HPDE6-E6E7 (cell line): ENCODE results near the gene SDHB.
"Not testable (repeated sequence)": the region's sequence is repeated elsewhere in the genome, so short reads cannot be mapped to it uniquely, and the experiment has no call there.

Experiments used
- DNase-seq: peaks from one replicate; pipeline ENCODE4 v3.0.0; 2011; ENCODE audit warnings: missing footprints; ENCODE audit errors: extremely low spot score

Gene SDHB

DNA sequence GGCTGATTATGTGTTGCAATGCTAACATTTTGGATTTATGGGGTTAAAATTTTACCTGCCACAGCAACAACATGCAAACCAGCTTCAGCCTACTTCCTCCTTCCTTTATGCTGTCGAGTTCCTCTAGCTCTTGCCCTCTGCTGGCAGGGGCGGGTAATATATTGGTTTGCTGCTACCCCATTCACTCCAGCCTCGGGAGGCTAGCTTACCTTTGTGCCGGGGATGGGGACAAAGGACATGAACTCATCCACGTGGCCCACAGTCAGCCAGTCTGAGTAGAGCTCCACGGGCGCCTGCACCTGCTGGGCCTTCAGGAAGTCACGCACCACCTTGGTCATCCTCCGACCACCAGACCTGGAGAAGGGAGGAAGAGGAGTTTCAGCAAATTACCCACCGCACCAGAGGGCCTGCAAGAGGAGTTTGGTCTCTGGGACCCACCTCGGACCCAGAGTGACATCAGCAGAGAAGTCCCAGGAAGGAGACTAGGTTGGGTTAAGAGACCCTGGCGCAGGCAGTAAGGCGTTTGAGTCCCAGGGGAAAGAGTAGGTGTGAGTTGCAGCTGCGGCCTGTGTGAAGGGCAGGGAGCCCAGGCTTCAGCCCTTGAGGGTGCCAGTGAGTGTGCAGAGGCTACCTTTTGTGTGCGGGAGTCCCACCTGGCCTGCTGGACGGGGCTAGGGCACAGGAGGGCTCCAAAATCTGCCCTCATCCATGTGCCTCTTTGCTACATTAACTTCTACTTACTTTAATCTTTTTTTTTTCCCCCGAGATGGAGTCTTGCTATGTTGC is 21.8 kb upstream of the SDHB start:
- DNase-seq = peak; percentile 64

DNA sequence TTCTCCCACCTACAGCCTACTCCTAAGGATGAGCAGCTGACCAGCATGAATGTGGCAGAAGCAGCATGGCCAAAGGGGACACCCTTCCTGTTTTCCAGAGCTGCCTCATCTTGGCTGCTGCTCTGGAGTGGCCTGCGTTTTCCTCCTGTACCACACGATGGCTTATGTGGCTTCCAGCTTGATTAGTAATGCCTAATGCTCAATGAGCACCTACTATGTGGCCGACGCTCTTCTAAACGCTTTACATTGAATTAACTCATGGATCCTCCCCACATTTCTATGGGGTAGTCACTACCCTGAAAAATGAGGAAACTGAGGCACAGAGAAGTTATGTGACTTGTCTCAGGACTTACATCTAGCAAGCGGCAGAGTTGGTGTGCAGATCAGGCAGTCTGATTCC is 18.0 kb upstream of the SDHB start:
- no peak for DNase-seq

DNA sequence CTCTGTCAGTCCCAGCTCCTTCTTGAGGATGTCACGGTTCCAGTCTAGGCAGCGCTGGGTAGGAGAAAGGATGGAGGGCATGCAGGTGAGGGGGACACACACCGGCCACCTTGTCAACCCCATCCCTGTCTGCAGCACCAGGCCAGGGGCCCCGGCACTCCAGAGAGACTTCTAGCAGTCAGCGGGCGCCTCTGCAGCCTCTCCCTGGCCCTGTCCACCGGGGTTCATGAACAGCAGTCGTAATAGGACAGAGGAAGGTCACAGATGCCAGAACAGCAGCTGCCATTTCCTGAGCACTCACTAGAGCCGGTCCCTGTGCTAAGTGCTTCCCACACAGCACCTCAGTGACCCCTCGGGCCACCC is 16.3 kb upstream of the SDHB start:
- DNase-seq = no peak

DNA sequence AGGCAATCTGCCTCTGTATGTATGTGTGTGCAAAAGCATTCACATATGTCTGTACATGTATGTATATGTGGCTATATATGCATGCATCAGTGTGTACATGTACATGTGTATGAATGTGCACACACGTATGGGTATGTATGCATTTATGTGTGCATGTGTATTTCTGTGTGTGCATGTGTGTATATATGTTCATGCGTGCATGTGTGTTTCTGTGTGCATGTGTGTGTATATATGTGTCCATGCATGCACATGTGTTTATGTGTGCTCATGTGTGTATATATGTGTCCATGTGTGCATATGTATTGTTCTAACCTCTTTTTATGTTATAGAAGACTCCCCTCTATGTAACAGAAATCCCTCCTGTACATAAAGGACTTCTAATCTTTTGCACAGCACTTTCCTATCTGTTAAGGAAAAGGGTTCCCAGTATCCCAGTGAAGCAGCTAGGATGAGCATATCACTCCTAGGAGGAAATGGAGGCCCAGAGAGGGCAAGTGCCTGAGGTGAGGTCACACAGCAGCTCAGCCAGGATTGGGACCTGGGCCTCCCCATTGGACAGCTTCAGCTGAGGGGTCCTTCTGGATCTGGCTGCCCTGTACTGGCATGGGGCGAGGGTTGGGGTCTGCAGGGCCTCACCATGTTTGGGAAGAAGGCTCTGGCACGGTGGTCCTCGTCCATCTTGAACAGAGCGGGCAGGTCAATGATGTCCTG is 15.8 kb upstream of the SDHB start:
- DNase-seq = no peak

DNA sequence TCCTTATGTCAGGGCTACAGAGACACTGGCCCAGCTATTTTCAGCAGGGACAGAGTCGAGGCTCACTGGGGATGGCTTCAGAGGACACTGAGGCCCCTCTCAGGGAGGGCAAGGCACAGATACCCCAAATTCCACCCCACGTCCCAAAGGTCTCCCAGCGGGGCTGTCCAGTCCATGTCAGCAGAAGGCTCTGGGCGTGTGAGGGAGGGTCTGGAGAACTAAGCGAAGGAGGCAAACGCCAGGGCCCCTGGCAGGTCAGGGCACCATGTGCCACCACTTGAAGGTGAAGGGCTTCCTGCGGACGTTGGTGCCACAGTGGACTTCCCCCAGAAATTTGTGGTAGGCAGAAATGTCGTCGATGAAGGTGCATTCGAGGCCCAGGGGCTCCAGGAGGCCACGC is 15.0 kb upstream of the SDHB start:
- no peak for DNase-seq

DNA sequence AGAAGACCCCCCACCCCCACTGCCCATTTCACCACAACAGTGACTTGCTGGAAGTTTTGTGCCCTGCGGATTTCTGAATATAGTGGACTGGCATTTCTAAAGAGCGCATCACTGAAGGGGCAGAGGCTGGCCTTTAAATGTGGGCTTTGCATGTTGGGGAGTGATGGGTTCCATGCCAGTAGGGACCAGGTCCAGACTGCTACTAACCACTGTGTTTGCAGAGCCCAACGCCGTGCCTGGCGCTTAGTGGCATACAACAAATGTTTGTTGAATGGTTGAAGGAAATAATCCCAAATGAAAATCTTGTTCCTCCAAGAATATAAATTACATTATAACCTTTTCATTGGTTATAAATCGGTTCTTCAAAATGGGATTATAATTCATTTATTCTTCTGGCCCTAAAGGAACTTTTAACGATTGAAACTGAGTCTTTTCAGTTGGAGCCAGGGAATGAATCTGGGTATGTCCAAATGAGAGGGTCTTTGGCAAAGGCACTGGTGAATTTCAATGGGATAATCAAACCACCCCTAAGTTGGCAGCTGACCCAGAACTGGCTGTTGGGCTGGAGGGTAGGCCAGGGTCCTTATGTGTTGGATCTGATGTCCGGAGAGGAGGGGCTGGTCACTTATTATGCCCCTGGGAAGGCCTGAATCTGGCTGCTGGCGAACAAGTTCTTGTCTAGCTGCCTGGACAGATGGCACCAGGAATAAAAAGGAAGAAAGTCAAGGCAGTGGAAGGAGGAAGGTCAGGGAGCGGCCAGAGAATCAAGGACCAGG is 13.8 kb upstream of the SDHB start:
- DNase-seq = no peak

DNA sequence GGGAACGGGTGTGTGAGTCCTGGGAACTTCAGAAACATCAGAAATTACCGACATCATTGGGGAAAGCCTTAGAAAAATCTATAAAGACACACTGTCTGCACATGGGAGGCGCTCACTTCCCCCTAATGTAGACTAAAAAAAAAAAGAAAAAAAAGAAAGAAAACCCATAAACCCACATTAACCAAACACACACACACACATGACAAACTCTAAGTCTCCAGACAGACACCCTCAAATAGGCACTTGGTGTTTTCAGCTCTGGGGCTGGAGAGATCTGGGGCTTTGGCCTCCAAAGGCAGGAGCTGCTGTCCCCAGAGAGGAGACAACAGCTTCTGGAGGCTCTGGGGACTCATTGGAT is 13.2 kb upstream of the SDHB start:
- no peak for DNase-seq

DNA sequence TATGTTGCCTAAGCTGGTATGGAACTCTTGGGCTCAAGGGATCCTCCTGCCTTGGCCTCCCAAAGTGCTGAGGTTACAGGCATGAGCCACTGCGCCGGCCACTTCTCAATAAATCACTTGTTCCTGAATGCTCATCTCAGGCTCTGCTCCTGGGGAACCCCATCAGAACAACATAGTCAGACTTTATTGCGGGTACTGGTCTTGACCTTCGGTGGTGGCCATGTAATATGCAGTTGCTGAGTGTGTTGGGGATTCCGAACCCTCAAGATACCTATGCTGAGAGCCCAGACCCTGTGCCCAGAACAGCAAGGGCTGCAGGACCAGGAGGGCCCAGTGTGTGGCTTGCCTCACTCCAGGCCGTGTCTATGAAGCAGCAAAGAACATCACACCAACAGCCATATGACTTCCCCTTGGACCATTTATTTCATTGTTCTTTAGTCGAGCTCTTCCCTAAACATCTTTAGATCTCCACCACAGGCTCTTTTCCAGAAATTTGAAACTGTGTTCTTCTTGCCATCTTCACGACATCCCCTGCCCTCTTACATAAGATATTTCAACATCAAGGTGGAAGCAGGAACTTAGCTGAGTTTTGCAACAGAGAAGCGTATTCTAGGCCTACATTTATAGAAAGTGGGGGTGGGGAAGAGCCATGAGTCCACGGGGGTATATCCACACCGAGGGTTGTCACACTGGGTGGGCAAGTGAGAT is 12.7 kb upstream of the SDHB start:
- no peak for DNase-seq

DNA sequence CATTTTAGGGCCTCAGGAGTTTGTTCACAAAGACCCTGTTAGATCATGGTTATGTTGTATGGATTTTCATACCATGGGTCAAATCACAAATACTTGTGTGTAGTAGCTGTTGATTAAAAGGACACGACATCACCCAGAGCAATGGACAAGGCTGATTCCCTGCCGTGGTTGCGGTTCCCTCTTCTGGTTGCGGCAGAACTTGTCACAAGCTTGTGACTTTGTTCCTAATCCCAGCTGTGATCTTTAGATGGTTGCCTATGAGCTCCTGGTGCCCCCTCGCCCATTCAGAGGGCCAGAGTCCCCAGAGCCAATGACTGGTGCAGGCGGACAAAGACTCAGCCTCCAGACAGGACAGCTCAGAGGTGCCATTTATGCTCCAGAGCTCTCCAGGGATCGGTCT is 11.8 kb upstream of the SDHB start:
- DNase-seq = no peak

DNA sequence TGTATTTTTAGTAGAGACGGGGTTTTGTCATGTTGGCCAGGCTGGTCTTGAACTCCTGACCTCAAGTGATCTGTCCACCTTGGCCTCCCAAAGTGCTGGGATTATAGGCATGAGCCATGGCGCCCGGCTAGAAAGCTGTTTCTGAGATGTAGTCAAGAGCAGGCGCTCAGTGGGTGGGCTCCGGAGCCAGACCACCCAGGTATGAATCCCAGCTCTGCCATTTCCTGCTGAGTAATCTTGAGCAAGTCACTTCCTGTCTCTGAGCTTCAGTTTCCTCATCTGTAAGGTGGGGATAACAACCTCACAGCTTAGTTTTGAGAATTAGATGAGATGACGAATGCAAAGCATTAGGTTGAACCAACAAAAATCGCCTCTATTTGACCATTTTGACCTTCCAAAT is 8.9 kb upstream of the SDHB start:
- DNase-seq = not testable (repeated sequence)

DNA sequence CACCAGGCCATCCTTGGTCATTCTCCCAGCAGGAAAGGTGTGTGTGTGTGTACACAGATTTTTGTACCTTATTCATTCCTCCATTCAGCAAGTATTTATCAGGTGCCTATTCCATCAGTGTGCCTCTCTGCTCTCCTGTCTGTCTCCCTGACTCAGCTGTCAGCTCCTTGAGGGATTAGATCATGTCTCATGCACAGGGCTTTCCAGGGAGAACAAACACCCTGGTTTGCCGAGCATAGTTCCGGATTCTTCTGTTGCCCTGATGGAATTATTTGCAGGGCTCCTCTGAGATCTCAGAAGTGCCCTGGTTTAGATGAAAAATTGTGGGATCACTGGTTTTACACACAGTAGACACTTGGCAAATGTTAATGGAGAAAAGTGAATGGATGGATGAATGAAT is 8.1 kb upstream of the SDHB start:
- DNase-seq = no peak

DNA sequence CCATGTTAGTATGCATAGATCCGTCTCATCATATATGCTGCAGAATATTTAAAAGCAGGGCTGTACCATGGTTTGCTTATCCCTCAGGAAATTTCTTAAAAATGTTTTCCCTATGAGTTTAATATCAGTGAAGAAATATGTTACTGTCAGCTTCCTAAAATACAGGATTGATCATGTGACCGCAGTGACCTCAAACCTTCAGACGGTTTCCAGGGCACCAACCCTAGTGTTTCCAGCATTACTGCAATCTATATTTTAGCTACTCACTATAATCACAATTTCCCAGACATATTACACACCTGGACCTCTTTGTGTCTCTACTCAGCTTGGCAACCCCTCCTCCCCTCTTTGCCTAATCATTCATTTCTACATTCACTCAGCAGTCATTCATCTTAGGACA is 7.7 kb upstream of the SDHB start:
- DNase-seq = no peak

DNA sequence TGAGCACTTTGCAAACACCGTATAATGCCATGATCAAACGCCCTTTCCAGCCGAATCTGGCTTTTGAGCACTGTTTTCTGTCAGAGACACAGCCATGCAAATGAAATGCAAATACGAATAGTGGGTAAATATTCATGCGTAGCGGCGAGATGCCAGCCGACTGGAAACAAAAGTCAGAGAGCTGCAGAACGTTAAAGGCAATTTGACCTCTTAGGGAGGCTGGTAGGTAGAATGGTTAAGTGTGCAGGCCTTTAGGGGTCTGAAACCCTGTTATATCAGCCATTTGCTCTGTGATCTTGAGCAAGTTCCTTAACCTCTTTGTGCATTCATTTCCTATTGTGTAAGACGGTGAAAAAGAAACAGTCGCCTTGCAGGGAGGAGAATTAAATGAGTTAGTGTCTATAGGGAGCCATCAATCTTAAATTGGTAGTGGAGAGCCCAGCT is 6.5 kb upstream of the SDHB start:
- no peak for DNase-seq

DNA sequence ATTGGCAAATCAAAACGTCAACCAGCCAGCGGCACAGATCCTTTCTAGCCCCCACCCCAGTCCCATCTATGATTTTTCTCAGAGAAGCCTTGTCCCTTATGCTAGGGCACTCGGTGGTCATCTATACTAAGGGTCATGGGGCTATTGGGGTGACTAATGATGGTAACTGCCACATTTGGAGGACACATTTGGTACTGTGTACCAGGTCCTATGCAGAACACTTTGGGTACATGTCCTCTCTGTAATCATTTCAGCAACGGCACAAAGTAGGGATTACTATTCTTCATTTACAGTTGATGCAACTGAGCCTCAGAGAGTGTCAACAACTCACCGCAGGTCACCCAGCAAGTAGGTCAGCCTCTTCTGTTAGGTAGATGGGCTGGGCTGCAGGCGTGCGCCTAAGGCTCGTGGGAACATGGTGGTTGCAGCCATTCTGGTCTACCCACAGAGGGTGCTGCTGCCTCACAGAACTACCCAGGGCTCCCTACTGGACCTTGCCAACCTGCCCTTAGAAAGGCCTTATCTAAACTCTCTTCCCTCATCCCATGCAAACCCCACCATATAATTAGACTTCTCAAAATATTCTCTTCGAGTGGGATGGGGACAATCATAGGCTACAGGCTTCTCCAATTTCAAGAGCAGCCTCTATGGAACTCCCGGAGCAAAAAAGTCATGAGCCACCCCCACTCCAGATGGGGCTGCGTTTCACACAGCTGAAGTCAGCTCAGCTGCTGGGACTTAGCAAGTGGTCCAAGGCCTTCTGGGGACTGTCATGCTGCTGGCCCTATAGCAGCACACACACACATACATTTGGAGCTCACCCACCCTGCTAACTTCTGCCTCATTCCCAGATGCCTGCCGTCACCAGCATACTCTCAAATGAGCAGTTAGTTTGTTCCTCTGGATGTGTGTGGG is 5.8 kb upstream of the SDHB start:
- peak; percentile 86 for DNase-seq

DNA sequence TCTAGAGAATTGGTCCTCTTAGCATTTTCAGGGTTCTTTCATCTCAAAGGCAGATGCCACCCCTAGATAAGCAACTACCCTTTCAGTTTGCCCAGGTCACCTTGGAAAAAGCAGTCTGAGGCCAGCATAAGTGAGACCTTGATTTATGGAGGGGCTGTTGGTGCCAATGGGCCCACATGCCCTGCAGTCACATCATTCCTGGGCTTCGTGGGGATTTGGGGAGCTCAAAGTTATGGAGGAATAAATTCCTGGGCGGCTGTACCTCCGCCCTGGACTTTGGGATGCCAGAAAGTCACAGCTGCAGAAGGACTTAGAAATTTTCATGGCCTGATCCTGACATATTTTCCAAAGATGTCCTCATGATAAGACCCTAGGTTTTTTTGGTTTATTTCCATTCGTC is 2.7 kb upstream of the SDHB start:
- no peak for DNase-seq

DNA sequence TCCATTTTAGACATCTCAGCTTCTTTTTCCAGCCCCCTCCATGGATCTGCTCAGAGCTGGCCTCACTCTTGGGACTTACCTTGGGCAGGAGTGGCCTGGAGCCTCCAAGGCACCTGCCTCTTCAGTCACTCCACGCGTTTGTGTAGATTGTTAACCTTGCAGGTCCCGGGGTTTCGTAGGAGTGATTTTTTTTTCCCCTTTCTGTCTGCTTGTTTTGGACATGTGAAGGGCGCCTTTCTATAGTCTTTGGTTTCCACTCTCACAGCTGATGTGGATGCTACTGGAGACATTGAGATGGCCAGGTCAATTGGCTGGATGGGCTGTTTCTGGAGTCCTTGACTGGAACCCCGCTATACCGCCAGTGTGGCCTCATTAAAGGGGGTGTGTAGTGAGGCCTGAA is 2.0 kb upstream of the SDHB start:
- no peak for DNase-seq

DNA sequence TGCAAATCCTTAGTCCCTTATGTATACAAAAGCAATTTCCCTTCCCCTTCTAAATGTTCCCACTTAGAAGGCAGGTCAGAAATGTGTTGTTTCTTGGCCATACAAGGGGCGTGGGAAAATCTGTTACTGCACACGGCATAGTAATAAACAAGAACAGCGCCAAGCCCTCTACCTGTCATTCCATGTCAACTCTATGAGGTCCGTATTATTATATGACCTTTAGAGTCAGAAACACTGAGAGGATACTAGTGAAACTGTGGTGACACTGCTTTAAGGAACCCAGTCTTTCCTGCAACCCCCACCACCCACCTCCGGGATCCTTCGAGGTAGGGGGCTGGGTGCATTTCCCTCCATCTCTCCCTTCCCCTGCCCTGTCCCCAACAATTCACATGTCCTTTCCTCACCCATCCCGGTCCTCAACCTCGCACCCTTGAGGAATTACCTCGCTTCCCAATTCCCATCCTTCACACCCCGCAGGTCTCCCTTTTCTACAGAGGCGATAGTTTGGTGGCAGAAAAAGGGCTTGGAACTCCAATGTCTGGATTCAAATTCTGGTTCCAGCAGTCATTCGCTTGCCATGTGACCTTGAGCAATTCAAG is 647 bp downstream of the SDHB start:
- DNase-seq = no peak

DNA sequence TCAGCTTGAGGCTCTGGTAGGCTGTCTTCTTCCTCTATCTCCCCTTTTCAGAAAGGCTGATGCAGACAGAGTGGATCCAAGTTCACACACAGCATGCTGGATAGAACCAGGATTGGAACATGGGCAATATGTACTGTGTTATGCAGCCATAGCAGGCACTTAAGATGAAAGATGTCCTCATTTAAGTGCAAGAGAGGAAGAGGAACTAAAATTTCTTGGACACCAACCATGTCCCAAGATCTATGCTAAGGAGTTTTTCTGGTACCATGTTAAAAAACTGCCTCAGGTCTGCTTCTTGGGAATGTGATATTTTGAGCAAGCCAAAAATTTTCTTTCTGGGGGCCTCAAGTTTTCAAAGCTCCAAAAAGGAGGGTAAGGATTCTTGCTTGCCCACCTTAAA is 1.2 kb downstream of the SDHB start:
- no peak for DNase-seq

DNA sequence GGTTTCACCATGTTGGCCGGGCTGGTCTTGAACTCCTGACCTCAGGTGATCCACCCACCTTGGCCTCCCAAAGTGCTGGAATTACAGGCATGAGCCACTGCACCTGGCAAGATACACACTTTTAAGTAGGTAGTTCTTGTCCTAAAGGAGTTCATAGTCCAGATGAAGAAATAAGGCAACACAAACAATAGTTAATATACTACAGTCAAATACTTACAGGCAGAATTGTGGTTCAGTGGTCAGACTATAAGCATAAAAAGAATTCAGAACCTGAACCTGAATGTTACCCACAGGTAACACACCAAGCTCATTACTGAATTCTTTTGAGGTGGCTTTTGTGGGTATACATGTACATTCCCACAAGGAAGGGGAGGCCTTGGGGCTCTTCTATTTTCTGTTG is 1.8 kb downstream of the SDHB start:
- DNase-seq = no peak

DNA sequence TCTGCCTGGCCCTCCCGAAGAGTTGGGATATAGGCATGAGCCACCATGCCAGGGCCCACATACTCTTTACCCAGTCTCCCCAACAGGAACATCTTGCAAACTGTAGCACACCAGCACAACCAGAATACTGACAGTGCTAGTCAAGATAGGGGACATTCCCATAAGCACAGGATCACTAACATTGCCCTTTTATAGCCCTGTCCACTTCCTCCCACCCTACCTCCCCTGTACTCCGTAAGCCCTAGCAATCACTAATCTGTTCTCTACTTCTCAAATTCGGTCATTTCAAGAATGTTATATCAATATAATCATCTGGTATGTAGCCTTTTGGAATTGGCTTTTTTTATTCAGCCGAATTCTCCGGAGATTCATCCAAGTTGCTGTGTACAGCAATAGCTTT is 5.9 kb downstream of the SDHB start:
- no peak for DNase-seq

DNA sequence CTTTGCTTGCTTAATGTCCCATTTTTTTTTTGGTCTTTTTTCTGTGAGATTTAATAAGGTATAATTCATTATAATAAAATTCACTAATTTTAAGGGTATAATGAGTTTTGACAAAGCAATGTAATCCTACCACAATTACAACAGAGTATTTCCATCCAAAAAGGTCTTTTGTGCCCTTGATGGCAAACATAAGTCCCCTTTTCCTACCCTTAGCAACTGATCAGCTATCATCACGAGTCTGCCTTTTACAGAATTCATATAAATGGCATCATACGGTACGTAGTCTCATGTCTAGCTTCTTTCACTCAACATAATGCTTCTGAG is 7.5 kb downstream of the SDHB start:
- DNase-seq = no peak
